Upper lobe of left lung (tissue), 4 donors: ENCODE data around the gene NLGN1.

Experiments used
- POLR2A ChIP-seq, 4 donors: fragments of 450-650 bp; IDR thresholded peaks; one replicate each; pipeline ENCODE4 v1.5.1; 2016 to 2017; ENCODE audit warnings: antibody characterized with exemption in 4 of 4, mild to moderate bottlenecking in 2 of 4
- TF ChIP-seq, protein P1 (sequence below), 6 experiments: fragments of 450-650 bp in 4 of 6; fragments of 200-600 bp in 2 of 6; sonication (generic) in 2 of 6; IDR thresholded peaks; one replicate each; pipeline ENCODE4 v1.5.1; 2016 to 2019; ENCODE audit warnings: antibody characterized with exemption in 6 of 6

DNA sequence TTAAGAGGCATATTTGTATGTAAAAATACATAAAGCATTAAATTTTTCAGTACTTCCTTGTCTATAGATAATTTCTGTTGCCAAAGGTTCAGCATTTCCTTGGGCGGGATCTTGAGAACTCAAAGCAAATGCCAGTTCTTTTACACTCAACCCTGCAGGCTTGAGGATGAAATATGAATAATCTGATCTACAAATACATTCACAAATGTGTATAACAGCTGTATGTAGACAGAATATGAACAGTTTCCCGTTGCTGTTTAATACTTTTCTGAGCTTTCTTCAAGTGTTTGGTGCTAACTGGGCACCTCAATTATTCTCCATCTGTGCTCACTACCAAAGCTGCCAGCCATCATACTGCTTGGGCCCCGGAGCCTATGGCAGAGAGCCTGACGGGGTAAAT is 661.3 kb downstream of the NLGN1 start:
- TF ChIP-seq, protein P1, sequence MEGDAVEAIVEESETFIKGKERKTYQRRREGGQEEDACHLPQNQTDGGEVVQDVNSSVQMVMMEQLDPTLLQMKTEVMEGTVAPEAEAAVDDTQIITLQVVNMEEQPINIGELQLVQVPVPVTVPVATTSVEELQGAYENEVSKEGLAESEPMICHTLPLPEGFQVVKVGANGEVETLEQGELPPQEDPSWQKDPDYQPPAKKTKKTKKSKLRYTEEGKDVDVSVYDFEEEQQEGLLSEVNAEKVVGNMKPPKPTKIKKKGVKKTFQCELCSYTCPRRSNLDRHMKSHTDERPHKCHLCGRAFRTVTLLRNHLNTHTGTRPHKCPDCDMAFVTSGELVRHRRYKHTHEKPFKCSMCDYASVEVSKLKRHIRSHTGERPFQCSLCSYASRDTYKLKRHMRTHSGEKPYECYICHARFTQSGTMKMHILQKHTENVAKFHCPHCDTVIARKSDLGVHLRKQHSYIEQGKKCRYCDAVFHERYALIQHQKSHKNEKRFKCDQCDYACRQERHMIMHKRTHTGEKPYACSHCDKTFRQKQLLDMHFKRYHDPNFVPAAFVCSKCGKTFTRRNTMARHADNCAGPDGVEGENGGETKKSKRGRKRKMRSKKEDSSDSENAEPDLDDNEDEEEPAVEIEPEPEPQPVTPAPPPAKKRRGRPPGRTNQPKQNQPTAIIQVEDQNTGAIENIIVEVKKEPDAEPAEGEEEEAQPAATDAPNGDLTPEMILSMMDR (IDR thresholded peaks at IDR 0.05), result no peak
- TF ChIP-seq POLR2A (IDR thresholded peaks at IDR 0.05), result no peak
